ENCODE results near the gene GPX4.

GRCh38 chr19:1085053-1085658, 18.6 kb upstream of the GPX4 start:
- TF ChIP-seq CTCF (IDR thresholded peaks at IDR 0.05) = no peak
- TF ChIP-seq POLR2A (IDR thresholded peaks at IDR 0.05) = no peak
- TF ChIP-seq POLR2AphosphoS5 (IDR thresholded peaks at IDR 0.05) = no peak
